ENCODE data around the gene DENND1A. TPM values are rescaled to one million over a fixed set of nuclear protein-coding genes. Genes with fewer than 3 reads are reported as not detected.
"Not testable (repeated sequence)": the region's sequence is repeated elsewhere in the genome, so short reads cannot be mapped to it uniquely, and the experiment has no call there.

Gene DENND1A
- total RNA-seq, 1 experiment from 2014 or later = 29.7 TPM

DNA sequence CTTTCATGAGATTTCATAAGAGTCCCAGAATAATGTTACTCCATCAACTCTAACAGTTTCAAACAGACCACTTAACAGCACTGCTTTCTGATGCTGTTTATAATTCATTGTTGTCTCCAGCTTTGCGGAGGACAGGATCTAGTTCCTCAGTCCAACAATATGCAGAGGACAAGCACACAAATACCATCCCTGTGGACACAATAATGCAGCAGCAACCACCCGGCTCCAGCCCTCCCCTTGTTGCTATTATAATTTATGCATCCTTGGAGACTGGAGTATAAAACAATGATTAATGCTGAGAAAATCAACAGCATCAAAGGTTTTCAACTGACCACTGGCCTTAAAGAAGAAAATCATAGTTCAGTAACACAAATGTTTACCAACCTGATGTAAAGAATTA lies 108.3 kb downstream of the DENND1A start:
- intact Hi-C loops (cut with micrococcal nuclease) = no loop called here
- H3K9me3 ChIP-seq (ENCODE audit: low read length) = no peaks in the 10 kb centered on the region
- H3K4me3 ChIP-seq (ENCODE audit: low read length) = no peak overlapping the region
- no peaks in the 10 kb centered on the region for H3F3A ChIP-seq (ENCODE audit: low read length, unreplicated experiment)
- no TSS peak for BruUV-seq (replicated peaks)
- H3K79me2 ChIP-seq (ENCODE audit: low read length) = no peaks in the 10 kb centered on the region
- no peak overlapping the region for H3K27ac ChIP-seq (ENCODE audit: low read length)
- no peak for TF ChIP-seq EZH2phosphoT487 (IDR thresholded peaks at IDR 0.05; ENCODE audit: borderline replicate concordance, low read length)
- TF ChIP-seq EZH2 (IDR thresholded peaks at IDR 0.05; ENCODE audit: low read length, unreplicated experiment) = no peak
- TF ChIP-seq, protein P1, sequence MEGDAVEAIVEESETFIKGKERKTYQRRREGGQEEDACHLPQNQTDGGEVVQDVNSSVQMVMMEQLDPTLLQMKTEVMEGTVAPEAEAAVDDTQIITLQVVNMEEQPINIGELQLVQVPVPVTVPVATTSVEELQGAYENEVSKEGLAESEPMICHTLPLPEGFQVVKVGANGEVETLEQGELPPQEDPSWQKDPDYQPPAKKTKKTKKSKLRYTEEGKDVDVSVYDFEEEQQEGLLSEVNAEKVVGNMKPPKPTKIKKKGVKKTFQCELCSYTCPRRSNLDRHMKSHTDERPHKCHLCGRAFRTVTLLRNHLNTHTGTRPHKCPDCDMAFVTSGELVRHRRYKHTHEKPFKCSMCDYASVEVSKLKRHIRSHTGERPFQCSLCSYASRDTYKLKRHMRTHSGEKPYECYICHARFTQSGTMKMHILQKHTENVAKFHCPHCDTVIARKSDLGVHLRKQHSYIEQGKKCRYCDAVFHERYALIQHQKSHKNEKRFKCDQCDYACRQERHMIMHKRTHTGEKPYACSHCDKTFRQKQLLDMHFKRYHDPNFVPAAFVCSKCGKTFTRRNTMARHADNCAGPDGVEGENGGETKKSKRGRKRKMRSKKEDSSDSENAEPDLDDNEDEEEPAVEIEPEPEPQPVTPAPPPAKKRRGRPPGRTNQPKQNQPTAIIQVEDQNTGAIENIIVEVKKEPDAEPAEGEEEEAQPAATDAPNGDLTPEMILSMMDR (conservative IDR thresholded peaks at IDR 0.05; ENCODE audit: low read depth, low read length) = no peak
- H3K9ac ChIP-seq (ENCODE audit: low read length) = no peak overlapping the region
- no peaks in the 10 kb centered on the region for H3K36me3 ChIP-seq (ENCODE audit: low read depth, low read length)
- H2AFZ ChIP-seq (ENCODE audit: low read length) = no peak overlapping the region
- H4K20me1 ChIP-seq (ENCODE audit: low read length) = no peaks in the 10 kb centered on the region
- no peaks in the 10 kb centered on the region for H3K27me3 ChIP-seq (ENCODE audit: low read length)
- ATAC-seq (no peak), DNase-seq (no peak)
- H3K4me1 ChIP-seq (ENCODE audit: insufficient read depth, low read length) = no peaks in the 10 kb centered on the region
- POLR2A ChIA-PET (ENCODE audit: unreplicated experiment) = no interaction called here
- no peaks in the 10 kb centered on the region for H3K9me2 ChIP-seq (replicated peaks; ENCODE audit: low read length)
- CTCF ChIA-PET = no interaction called here
- no peak overlapping the region for H3K4me2 ChIP-seq (ENCODE audit: low read length)

DNA sequence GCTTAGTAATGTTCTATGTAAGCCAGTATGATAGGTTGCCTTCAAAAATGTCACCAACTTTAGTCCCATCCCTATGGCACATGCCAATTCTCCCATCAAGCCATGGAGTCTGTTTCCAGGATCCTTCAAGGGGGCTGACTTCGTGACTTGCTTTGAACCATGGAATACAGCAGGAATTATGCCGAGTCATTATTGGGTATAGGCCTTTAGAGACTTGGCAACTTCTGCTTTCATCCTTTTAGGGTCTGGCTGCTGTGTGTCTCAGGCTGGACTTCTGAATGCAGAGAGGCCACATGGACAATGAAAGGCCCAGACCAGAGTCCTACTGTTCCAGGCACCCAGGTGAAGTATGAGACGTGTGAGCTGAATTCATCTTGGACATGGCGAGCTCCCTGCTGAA lies 109.8 kb downstream of the DENND1A start:
- DNase-seq (no peak), ATAC-seq (no peak)
- Histone ChIP-seq H3K36me3 (ENCODE audit: low read depth, low read length) (no peaks in the 10 kb centered on the region), H3K27ac (ENCODE audit: low read length) (no peak overlapping the region), H4K20me1 (ENCODE audit: low read length) (no peaks in the 10 kb centered on the region), H3K4me3 (ENCODE audit: low read length) (no peak overlapping the region), H3F3A (ENCODE audit: low read length, unreplicated experiment) (no peaks in the 10 kb centered on the region), H3K9me3 (ENCODE audit: low read length) (no peaks in the 10 kb centered on the region), H2AFZ (ENCODE audit: low read length) (no peak overlapping the region), H3K4me1 (ENCODE audit: insufficient read depth, low read length) (no peaks in the 10 kb centered on the region), H3K27me3 (ENCODE audit: low read length) (no peaks in the 10 kb centered on the region), H3K9ac (ENCODE audit: low read length) (no peak overlapping the region), H3K9me2 (replicated peaks; ENCODE audit: low read length) (no peaks in the 10 kb centered on the region), H3K79me2 (ENCODE audit: low read length) (no peaks in the 10 kb centered on the region), H3K4me2 (ENCODE audit: low read length) (no peak overlapping the region)
- no TSS peak for BruUV-seq (replicated peaks)
- CTCF ChIA-PET = no interaction called here
- no peak for TF ChIP-seq EZH2phosphoT487 (IDR thresholded peaks at IDR 0.05; ENCODE audit: borderline replicate concordance, low read length)
- TF ChIP-seq, protein P1 (conservative IDR thresholded peaks at IDR 0.05; ENCODE audit: low read depth, low read length) = no peak
- no peak for TF ChIP-seq EZH2 (IDR thresholded peaks at IDR 0.05; ENCODE audit: low read length, unreplicated experiment)
- POLR2A ChIA-PET (ENCODE audit: unreplicated experiment) = no interaction called here
- intact Hi-C loops (cut with micrococcal nuclease) = no loop called here

DNA sequence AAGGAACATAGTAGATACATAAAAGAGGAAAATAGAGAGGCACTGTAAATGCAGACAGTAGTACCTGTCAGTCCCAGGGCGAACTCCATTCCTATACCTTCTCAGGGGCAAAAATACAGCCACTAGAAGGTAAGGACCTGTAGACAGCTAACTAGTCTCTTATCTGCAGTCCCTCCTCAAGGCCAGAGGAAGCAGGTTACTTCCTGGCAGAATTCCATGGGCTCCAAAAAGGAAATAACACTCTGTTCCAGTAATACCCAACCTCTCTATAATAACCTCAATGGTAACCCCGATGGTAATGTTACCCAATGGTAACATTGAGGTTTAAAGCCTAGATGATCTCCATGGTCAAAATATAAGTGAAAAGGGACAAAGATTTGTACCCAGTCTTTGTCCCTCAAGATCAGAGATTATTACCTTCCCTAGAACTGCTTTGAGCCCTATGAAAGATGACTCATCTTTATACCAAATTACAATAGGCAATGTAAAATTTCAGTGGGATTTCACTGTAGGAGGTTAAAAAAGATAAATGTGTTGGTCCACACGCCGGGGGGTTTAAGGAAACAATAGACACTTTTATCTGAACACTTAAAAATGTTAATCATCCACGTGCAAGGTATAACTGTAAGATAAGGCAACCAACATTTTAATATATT lies 113.0 kb downstream of the DENND1A start:
- Histone ChIP-seq H3K4me1 (ENCODE audit: insufficient read depth, low read length) (no peaks in the 10 kb centered on the region), H3K27ac (ENCODE audit: low read length) (no peak overlapping the region), H3F3A (ENCODE audit: low read length, unreplicated experiment) (no peaks in the 10 kb centered on the region), H3K9ac (ENCODE audit: low read length) (no peak overlapping the region), H3K27me3 (ENCODE audit: low read length) (no peaks in the 10 kb centered on the region), H3K4me2 (ENCODE audit: low read length) (no peak overlapping the region), H3K79me2 (ENCODE audit: low read length) (no peaks in the 10 kb centered on the region), H3K9me2 (replicated peaks; ENCODE audit: low read length) (no peaks in the 10 kb centered on the region), H3K36me3 (ENCODE audit: low read depth, low read length) (no peaks in the 10 kb centered on the region), H2AFZ (ENCODE audit: low read length) (no peak overlapping the region), H4K20me1 (ENCODE audit: low read length) (no peaks in the 10 kb centered on the region), H3K9me3 (ENCODE audit: low read length) (no peaks in the 10 kb centered on the region), H3K4me3 (ENCODE audit: low read length) (no peak overlapping the region)
- CTCF ChIA-PET = no interaction called here
- no peak for DNase-seq
- no peak for ATAC-seq
- BruUV-seq (replicated peaks) = no TSS peak
- intact Hi-C loops (cut with micrococcal nuclease) = no loop called here
- POLR2A ChIA-PET (ENCODE audit: unreplicated experiment) = no interaction called here
- TF ChIP-seq, protein P1 (conservative IDR thresholded peaks at IDR 0.05; ENCODE audit: low read depth, low read length) = no peak
- TF ChIP-seq EZH2 (IDR thresholded peaks at IDR 0.05; ENCODE audit: low read length, unreplicated experiment) (no peak), EZH2phosphoT487 (IDR thresholded peaks at IDR 0.05; ENCODE audit: borderline replicate concordance, low read length) (no peak)

DNA sequence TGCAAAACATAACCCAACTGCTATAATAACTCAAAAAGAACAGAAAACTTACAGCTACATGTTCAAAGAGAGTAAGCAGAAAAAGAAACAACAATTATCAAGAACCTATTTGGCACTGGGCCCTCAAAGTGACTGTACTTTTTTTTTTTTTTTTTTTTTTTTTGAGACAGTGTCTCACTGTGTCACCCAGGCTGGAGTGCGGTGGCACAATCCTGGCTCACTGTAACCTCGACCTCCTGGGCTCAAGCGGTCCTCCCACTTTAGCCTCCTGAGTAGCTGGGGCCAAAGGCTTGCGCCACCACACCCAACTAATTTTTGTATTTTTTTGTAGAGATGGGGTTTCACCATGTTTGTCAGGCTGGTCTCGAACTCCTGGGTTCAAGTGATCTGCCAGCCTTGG lies 114.1 kb downstream of the DENND1A start:
- H3K4me1 ChIP-seq (ENCODE audit: insufficient read depth, low read length); H4K20me1 ChIP-seq (ENCODE audit: low read length); H2AFZ ChIP-seq (ENCODE audit: low read length); ATAC-seq; H3K79me2 ChIP-seq (ENCODE audit: low read length); intact Hi-C loops (cut with micrococcal nuclease); H3K9me2 ChIP-seq (replicated peaks; ENCODE audit: low read length); H3K4me3 ChIP-seq (ENCODE audit: low read length); H3K9ac ChIP-seq (ENCODE audit: low read length); H3K27me3 ChIP-seq (ENCODE audit: low read length); H3K9me3 ChIP-seq (ENCODE audit: low read length); H3K27ac ChIP-seq (ENCODE audit: low read length); DNase-seq; H3K36me3 ChIP-seq (ENCODE audit: low read depth, low read length); BruUV-seq (replicated peaks); H3K4me2 ChIP-seq (ENCODE audit: low read length); POLR2A ChIA-PET (ENCODE audit: unreplicated experiment); H3F3A ChIP-seq (ENCODE audit: low read length, unreplicated experiment): not testable (repeated sequence)
- CTCF ChIA-PET = interaction anchor here (0.6 kb wide), 1 partner anchor 107 kb away, joined by 10 read pairs; no protein-coding TSS in a partner anchor

Measured in PC-3 (cell line).